ENCODE data around the gene BLNK.

BLNK gene

GRCh38 chr10:96260014-96260413 is 11.4 kb downstream of the BLNK start:
- no peak for DNase-seq

GRCh38 chr10:96259150-96259549 is 12.2 kb downstream of the BLNK start:
- DNase-seq, result no peak

- DNase-seq, result no peak
Observed at GRCh38 chr10:96257944-96258343, 13.4 kb downstream of the BLNK start.

- DNase-seq, result no peak
Observed at GRCh38 chr10:96255549-96256333, 15.6 kb downstream of the BLNK start.

- DNase-seq, result no peak
Observed at GRCh38 chr10:96254976-96255375, 16.4 kb downstream of the BLNK start.

GRCh38 chr10:96252730-96253129 is 18.6 kb downstream of the BLNK start:
- no peak for DNase-seq

- DNase-seq, result no peak
Observed at GRCh38 chr10:96250349-96250748, 21.0 kb downstream of the BLNK start.

- DNase-seq, result no peak
Observed at GRCh38 chr10:96249264-96249663, 22.1 kb downstream of the BLNK start.

GRCh38 chr10:96244354-96244753 is 27.0 kb downstream of the BLNK start:
- no peak for DNase-seq

- no peak for DNase-seq
Observed at GRCh38 chr10:96243296-96243695, 28.1 kb downstream of the BLNK start.

- DNase-seq, result no peak
Observed at GRCh38 chr10:96242822-96243221, 28.5 kb downstream of the BLNK start.

GRCh38 chr10:96238646-96239623 is 32.4 kb downstream of the BLNK start:
- no peak for DNase-seq

GRCh38 chr10:96236876-96237275 is 34.5 kb downstream of the BLNK start:
- DNase-seq, result no peak

- DNase-seq, result no peak
Observed at GRCh38 chr10:96236090-96236478, 35.3 kb downstream of the BLNK start.

GRCh38 chr10:96235326-96236089 is 35.9 kb downstream of the BLNK start:
- no peak for DNase-seq

- no peak for DNase-seq
Observed at GRCh38 chr10:96233959-96234358, 37.4 kb downstream of the BLNK start.

GRCh38 chr10:96230527-96230926 is 40.8 kb downstream of the BLNK start:
- no peak for DNase-seq

- no peak for DNase-seq
Observed at GRCh38 chr10:96229568-96230030, 41.8 kb downstream of the BLNK start.

GRCh38 chr10:96228408-96228994 is 42.9 kb downstream of the BLNK start:
- no peak for DNase-seq

- DNase-seq, result no peak
Observed at GRCh38 chr10:96227206-96227605, 44.2 kb downstream of the BLNK start.

GRCh38 chr10:96225119-96225518 is 46.2 kb downstream of the BLNK start:
- no peak for DNase-seq

- DNase-seq, result no peak
Observed at GRCh38 chr10:96222908-96223307, 48.5 kb downstream of the BLNK start.

GRCh38 chr10:96222441-96222840 is 48.9 kb downstream of the BLNK start:
- DNase-seq, result no peak

Data from NCI-H1092 (cell line).